Breast epithelium (tissue), 4 donors: ENCODE measurements around the gene SLC2A4RG. TPM values are rescaled to one million over a fixed set of nuclear protein-coding genes. Genes with fewer than 3 reads are reported as not detected.
A peak's percentile ranks its signal among the peaks of the same experiment; 100 is the strongest.

ENCODE experiments used
- DNase-seq, 2 donors: peaks; one replicate each; pipeline ENCODE4 v3.0.0-alpha.2; 2019; ENCODE audit warnings: low spot score in 2 of 2
- H3K27ac ChIP-seq, 2 donors: fragments of 200-600 bp; sonication (generic) in 1 of 2; one replicate each; pipeline ENCODE4 v1.5.1; 2016 to 2019; ENCODE audit warnings: mild to moderate bottlenecking in 1 of 2
- H3K27me3 ChIP-seq, 2 donors: fragments of 200-600 bp; sonication (generic) in 1 of 2; one replicate each; pipeline versions ENCODE4 v1.5.1 to v1.6.0; 2017 to 2019; ENCODE audit warnings: control low read depth in 1 of 2, mild to moderate bottlenecking in 1 of 2
- H3K36me3 ChIP-seq: fragments of 200-600 bp; one replicate; pipeline ENCODE4 v1.5.1; 2019
- H3K4me1 ChIP-seq, 2 donors: fragments of 200-600 bp; sonication (generic); one replicate each; pipeline ENCODE4 v1.5.1; 2016 to 2019; ENCODE audit warnings: control low read depth in 1 of 2
- H3K4me3 ChIP-seq, 3 donors: fragments of 200-600 bp; sonication (generic); 1 replicate in 2 of 3; 2 replicates in 1 of 3; pipeline ENCODE4 v1.5.1; 2016 to 2019; ENCODE audit warnings: mild to moderate bottlenecking in 3 of 3, moderate library complexity in 2 of 3
- H3K9me3 ChIP-seq, 2 donors: fragments of 200-600 bp; sonication (generic) in 1 of 2; one replicate each; pipeline ENCODE4 v1.5.1; 2016 to 2019; ENCODE audit warnings: control low read depth in 1 of 2
- CTCF ChIP-seq, 3 donors: fragments of 450-650 bp; IDR thresholded peaks; one replicate each; pipeline ENCODE4 v1.5.1; 2016 to 2017; ENCODE audit warnings: antibody characterized with exemption in 3 of 3, mild to moderate bottlenecking in 3 of 3, moderate library complexity in 3 of 3
- POLR2A ChIP-seq: fragments of 450-650 bp; IDR thresholded peaks from one replicate; pipeline ENCODE4 v1.6.1; 2016; ENCODE audit warnings: antibody characterized with exemption, mild to moderate bottlenecking, moderate library complexity
- POLR2AphosphoS5 ChIP-seq, 3 donors: sonication (generic); formaldehyde crosslinking; IDR thresholded peaks; one replicate each; pipeline ENCODE4 v1.6.1; 2017; ENCODE audit warnings: antibody characterized with exemption in 3 of 3
- intact Hi-C: fragments of 100-400 bp; cut with DNase I; formaldehyde crosslinking; loops from one replicate; pipeline ENCODE4 v1.15.1; 2023; ENCODE audit warnings: low total_unique reads
- total RNA-seq, 3 donors: library from RNA; depleted of rRNA; stranded (reverse); fragments of >200 nt; gene quantifications; one replicate each; pipeline ENCODE4 v1.1.0, GENCODE V29; 2016

SLC2A4RG gene
- total RNA-seq, 3 donors from 2014 or later: 22.9 to 58.9 (median 36.9) TPM

- H3K27me3 ChIP-seq: no peaks in the 10 kb centered on the region
- peaks cover 7% of the 10 kb centered on the region for H3K36me3 ChIP-seq
- intact Hi-C loops: no loop called here
Measured at GRCh38 chr20:63707558-63708300, 31.8 kb upstream of the SLC2A4RG start, which contains the start of the genes ARFRP1 and ZGPAT. Gene ARFRP1, minus strand, starts transcription at chr20:63707976. Its CDS starts 885 bp downstream, at chr20:63707091. Gene ZGPAT, plus strand, starts transcription at chr20:63708039. Its CDS starts 542 bp downstream, at chr20:63708581.

GRCh38 chr20:63708301-63709148, 31.1 kb upstream of the SLC2A4RG start:
- Histone ChIP-seq H3K4me3 (peak overlapping the region; percentile 88 to 93 (median 91)), H3K4me1 (peaks cover 7 to 13% of the 10 kb centered on the region in 2 donors), H3K36me3 (peaks cover 7% of the 10 kb centered on the region), H3K9me3 (no peaks in the 10 kb centered on the region), H3K27me3 (no peaks in the 10 kb centered on the region), H3K27ac (peak overlapping the region; percentile 90 to 92)
- intact Hi-C loops: no loop called here
- DNase-seq: no peak
- TF ChIP-seq POLR2A (no peak), POLR2AphosphoS5 (IDR thresholded peaks at IDR 0.05) (no peak), CTCF (IDR thresholded peaks at IDR 0.05) (no peak)

More at GRCh38 chr20:63707558-63708300, 31.8 kb upstream of the SLC2A4RG start, which contains the start of the genes ARFRP1 and ZGPAT:
- H3K27ac ChIP-seq: peak within 1 kb of the TSS; percentile 90 to 92
- peak within 1 kb of the TSS; percentile 88 to 93 (median 91) for H3K4me3 ChIP-seq
- TF ChIP-seq CTCF (IDR thresholded peaks at IDR 0.05): no peak
- TF ChIP-seq POLR2AphosphoS5 (IDR thresholded peaks at IDR 0.05): peak; percentile 64 to 85 (median 69)
- peak; percentile 16 for TF ChIP-seq POLR2A
- H3K9me3 ChIP-seq: no peaks in the 10 kb centered on the region
- peak; percentile 71 to 83 for DNase-seq
- peaks cover 7 to 13% of the 10 kb centered on the region in 2 donors for H3K4me1 ChIP-seq

DNA sequence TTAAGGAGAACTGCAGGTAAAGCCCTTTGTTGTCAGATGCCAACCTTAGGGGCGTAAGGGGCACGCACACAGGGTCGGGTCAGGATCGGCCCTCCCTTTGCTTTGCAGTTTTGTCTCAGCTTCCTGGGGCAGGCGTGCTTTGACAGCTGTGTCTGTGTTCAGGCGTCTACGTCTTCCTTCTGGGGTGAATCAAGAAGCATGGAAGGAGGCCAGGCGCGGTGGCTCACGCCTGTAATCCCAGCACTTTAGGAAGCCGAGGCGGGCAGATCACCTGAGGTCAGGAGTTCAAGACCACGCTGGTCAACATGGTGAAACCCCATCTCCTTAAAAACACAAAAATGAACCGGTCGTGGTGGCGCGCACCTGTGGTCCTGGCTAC, 30.4 kb upstream of the SLC2A4RG start:
- H3K27me3 ChIP-seq: no peaks in the 10 kb centered on the region
- H3K4me1 ChIP-seq: peaks cover 7 to 13% of the 10 kb centered on the region in 2 donors
- intact Hi-C loops: no loop called here
- H3K27ac ChIP-seq: no peak overlapping the region
- peak overlapping the region; percentile 88 to 93 (median 91) for H3K4me3 ChIP-seq
- peaks cover 0 to 4% of the 10 kb centered on the region in 2 donors for H3K9me3 ChIP-seq
- peaks cover 7% of the 10 kb centered on the region for H3K36me3 ChIP-seq
- DNase-seq: no peak
- TF ChIP-seq CTCF (IDR thresholded peaks at IDR 0.05) (no peak), POLR2A (no peak), POLR2AphosphoS5 (IDR thresholded peaks at IDR 0.05) (no peak)

DNA sequence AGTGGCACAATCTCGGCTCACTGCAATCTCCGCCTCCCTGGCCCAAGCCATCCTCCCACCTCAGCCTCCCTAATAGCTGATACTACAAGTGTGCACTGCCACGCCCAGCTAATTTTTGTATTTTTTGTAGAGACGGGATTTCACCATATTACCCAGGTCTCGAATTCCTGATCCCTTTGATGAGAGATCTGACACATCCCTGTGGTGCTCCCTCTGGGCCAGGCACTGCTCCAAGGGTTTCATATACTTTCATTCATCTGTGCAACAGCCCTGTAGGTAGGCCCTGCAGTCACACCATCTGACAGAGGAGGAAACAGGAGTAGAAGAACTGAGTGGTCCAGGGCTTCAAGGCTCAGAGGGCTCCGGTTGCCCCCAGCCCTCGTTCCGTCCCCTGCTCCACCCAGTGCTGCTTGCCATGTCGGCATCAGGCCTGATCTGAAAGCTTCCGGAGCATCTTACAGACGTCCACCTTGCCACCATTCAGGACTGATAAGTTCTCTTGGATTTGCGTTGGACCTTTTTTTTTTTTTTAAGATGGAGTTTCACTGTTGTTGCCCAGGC, 28.4 kb upstream of the SLC2A4RG start:
- H3K36me3 ChIP-seq: no peaks in the 10 kb centered on the region
- no peak for DNase-seq

More for the DNA sequence above, 28.4 kb upstream of the SLC2A4RG start:
- H3K27me3 ChIP-seq: no peaks in the 10 kb centered on the region
- H3K9me3 ChIP-seq: peaks cover 10 to 13% of the 10 kb centered on the region in 2 donors
- TF ChIP-seq CTCF (IDR thresholded peaks at IDR 0.05) (no peak), POLR2A (no peak), POLR2AphosphoS5 (IDR thresholded peaks at IDR 0.05) (no peak)
- H3K4me3 ChIP-seq: no peak overlapping the region
- H3K4me1 ChIP-seq: peaks cover 7 to 10% of the 10 kb centered on the region in 2 donors
- no peak overlapping the region for H3K27ac ChIP-seq
- intact Hi-C loops: no loop called here
